Germinal center (tissue), 1 donor: ENCODE measurements around the gene DSCAM.

Experiments
- DNase-seq: peaks from one replicate; pipeline ENCODE4 v3.0.0; 2012; ENCODE audit warnings: mixed read lengths, low spot score

The DSCAM gene

GRCh38 chr21:40766381-40766780 is 80.6 kb downstream of the DSCAM start:
- no peak for DNase-seq

GRCh38 chr21:40765811-40766210 is 81.1 kb downstream of the DSCAM start:
- DNase-seq = no peak

GRCh38 chr21:40760821-40761220 is 86.1 kb downstream of the DSCAM start:
- no peak for DNase-seq

- no peak for DNase-seq
These were observed 87.9 kb downstream of the DSCAM start for GRCh38 chr21:40759061-40759460.

GRCh38 chr21:40757366-40757765 is 89.6 kb downstream of the DSCAM start:
- no peak for DNase-seq

DNA sequence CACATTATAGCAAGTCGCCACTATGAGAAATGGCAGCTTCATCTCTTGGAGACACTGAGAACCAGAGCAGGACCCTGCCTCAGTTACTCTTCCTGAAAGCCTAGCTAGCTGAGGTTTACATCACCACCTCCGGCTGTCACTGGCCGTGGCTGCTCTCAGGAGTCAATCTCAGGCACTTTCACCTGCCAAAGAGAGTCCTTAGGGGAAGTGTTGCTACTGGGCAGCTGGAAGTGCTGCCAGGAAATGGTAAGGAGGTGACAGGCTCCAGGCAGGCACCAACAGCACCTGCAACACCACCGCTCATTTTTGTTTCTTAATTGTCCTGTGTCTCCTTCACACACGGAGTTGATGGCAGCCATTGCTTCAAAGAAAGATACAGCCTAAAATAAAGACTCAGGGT is 92.5 kb downstream of the DSCAM start:
- no peak for DNase-seq

DNA sequence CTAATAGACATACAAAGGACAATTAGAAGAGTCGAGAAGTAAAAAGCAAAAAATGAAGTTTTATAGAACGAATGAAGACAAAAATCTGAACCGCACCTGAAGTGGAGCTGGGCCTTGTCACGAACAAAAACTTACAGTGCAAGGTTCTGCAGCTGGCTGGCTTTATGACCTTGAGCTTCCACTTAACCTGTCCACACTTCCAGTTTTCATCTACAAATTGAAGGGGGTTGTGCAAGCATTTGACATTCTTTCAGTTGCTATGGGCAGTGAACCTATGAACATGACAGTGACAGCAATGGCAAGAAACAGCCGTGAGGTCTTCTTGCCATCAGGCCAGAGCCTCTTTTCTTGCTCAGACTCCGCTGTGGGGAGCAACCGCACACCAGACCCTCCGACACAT is 93.2 kb downstream of the DSCAM start:
- no peak for DNase-seq

- no peak for DNase-seq
These were observed 94.8 kb downstream of the DSCAM start for GRCh38 chr21:40752125-40752524.

DNA sequence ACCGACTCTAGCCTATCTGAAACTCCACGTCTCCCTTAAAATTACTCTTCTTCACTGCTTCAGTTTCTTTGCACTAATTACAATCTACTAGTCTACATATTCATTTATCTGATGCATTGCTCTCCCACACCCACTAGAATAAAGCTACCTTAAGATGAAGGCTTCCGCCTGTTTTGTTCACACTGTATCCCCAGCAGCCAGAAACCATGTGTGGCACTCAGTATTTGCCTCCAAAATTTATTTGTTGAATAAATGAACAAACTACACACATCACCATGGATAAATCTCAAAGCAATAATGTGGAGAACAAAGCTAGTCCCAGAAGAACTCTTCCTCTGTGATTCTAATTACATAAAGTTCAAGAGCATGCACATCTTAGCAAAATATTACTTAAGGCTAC is 95.7 kb downstream of the DSCAM start:
- DNase-seq = no peak

DNA sequence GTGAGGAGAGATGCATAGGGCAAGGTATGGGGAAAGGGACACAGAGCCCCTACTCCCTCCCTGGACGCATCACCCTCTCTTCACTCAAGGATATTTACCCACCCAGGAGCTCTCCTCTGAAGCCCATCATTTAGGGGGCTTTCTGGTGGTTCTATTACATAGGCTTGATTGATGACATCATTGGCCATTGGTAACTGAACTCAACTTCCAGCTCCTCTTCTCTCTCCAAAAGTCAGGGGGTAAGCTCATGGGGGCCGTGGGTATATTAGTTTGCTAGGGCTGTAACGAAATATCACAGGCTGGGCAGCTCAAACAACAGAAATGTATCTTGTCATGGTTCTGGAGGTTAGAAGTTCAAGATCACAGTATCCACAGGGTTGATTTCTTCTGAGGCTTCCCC is 110.8 kb downstream of the DSCAM start:
- no peak for DNase-seq

- no peak for DNase-seq
These were observed 113.9 kb downstream of the DSCAM start for GRCh38 chr21:40733024-40733397.

DNA sequence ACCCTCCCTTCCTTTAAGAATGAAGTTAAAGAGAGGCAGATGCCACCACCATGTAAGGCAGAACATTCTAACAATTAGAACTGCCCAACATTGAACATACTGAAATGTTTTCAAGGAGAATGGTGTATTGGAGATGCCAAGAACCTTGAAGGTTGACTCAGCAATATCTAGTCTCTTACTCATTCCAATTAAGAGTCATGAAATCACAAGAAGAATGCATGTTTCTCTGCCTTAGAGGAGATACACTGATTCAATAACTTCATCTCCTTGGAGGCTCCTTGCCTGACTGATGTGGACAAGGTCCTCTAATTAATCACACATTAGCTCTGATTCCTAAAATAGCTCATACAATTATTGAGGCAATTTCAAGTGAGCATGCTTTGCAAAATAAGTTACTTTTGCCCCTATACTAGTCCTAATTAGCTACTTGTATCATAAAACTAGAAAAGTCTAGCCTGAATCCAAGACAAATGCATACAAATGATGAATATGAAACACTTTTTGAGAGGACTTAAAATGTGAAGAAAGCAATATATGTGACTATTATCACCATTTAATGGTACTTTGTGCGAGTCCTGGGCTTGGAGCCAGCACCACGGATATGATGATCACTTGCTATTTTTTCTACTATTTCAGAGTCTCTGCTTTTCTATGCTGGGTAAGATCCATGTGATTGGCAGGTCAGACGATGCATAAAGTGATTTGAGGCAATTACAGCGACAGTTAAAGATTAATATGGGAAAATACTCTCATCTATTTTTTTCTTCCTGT is 114.5 kb downstream of the DSCAM start:
- no peak for DNase-seq

DNA sequence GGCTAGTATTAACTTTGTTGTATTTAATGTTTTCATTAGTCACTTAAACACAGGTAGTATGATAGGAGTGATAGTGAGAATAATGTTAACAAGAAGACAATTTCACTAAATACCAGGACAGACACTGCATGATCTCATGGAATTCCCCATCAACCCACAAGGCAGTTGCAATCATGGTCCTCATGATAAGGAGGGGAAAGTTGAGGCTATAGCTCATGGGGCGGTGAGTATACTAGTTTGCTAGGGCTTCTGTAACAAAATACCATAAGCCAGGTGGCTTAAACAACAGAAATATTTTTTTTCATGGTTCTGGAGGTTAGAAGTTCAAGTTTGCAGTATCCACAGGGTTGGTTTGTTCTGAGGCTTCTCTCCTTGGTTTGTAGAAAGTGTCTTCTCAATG is 115.8 kb downstream of the DSCAM start:
- no peak for DNase-seq

- DNase-seq = no peak
These were observed 116.5 kb downstream of the DSCAM start for GRCh38 chr21:40730426-40730800.

- DNase-seq = no peak
These were observed 117.1 kb downstream of the DSCAM start for GRCh38 chr21:40729761-40730425.

DNA sequence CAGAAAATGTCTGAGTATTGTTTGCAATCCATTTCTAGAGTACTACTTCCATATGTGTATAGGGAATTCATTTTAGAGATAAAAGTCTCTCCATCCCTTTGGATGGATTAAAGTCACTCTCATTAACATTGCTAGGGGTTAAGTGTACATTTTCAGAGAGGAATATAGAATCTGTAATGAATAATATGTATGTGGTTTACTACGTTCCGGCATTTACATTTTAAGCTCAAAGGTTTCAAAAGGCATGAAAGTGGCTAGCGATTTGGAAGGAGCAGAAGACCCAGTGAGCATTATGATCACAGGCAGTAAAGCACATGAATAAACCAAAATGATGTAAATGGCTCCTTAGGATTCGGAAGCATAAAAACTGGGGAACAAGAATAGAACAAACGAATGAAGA is 123.0 kb downstream of the DSCAM start:
- DNase-seq = no peak

GRCh38 chr21:40723317-40723716 is 123.6 kb downstream of the DSCAM start:
- DNase-seq = no peak

GRCh38 chr21:40719615-40720014 is 127.3 kb downstream of the DSCAM start:
- no peak for DNase-seq

GRCh38 chr21:40717028-40717427 is 129.9 kb downstream of the DSCAM start:
- no peak for DNase-seq

DNA sequence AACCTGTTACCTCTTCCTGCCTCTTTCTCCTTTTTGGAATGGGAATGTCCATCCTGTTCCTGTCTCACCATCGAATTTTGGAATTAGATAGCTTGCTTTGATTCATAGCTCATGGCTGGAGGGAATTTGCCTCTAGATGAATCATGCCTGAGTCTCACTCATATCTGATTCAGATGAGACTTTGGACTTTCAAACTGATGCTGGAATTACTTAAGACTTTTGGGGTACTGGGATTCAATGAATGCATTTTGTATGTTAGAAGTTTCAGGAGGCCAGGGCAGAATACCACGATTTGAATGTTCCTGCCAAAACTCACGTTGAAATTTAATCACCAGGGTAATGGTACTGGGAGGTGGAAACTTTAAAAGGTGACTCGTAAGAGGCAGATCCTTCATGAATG is 132.4 kb downstream of the DSCAM start:
- DNase-seq = no peak

DNA sequence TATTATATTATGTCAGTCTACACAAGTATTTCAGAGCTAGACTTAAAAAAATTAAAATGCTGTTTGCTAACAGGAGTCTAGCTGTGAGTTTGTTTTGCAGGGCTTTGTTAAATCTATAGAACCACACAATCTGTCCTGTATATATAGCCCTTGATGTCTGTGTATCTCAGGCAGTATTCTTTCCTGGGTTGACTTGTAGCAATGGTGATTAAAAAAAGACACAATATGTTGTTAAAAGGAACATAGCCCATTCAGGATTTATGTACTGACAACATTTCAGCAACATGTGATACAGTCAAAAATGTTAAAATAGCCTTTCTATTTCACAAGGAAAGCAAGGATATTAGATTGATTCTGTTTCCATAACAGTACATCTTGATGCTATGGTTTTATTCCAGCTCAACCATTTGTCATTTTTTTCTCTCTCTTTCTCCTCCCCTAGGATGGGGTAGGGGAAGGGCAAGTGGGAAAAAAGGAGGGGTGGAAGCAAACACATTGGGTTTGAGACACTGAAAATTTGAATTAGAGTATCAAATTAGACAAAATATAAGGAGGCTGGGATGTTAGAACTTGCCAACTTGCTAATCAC is 139.2 kb downstream of the DSCAM start:
- no peak for DNase-seq

DNA sequence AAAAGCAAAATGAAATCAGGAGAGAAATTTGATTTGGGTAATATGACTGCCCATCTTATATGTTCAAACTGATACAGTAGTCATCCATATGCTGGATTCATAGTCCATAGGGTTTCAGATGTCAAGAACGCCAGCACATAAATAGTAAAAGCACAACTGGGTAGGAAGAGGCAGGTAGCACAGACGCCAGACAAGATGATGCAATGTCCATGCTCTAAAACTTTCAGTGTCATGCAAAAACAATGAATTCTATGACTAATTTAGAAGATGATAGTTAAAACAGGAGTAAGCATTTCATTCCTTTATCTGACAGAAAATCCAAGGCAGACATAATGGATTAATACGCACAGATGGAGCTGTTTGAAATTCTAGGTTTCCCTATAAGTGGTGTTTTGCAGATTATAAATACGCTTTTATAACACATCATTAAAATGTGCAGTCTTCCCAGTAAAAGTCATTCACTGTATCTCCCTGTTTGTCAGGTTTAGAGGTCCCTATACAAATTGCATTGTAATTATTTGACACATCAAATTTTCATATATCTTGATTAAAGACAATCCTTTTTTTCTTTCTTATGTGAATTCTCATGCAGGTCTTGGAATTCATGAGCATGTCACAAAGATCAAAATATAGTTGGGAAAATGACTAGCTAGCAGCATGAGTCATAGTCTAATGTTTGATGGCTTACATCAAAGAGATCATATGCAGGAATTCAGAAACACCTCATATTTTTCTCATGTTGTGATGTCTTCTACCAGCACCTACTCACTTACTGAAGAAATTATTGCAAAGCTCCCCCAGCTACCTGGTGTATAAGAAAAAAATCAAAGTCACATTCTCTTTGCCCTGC is 139.9 kb downstream of the DSCAM start:
- no peak for DNase-seq

DNA sequence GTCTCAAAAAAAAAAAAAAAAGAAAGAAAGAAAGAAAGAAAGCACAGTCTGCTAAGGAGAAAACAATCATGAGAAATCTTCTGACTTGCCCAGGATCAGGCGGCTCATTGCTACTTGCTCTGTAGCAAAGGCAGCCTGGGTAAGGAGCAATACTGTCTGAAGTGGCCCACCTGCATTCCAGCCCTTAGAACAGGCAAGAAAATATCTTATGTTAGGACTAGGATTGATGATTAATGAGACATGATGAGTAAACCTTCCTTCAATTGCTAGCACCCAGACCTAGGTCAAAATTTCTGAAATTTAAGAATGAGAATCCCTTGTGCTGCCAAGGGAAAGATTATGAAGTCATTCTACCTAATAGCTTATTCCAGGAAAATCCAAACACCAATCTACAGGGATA is 140.8 kb downstream of the DSCAM start:
- DNase-seq = no peak
